ENCODE data around the gene PRTN3. TPM values are rescaled to one million over a fixed set of nuclear protein-coding genes. Genes with fewer than 3 reads are reported as not detected.
A peak's percentile ranks its signal among the peaks of the same experiment; 100 is the strongest.
"Not testable (repeated sequence)": the region's sequence is repeated elsewhere in the genome, so short reads cannot be mapped to it uniquely, and the experiment has no call there.

PRTN3 gene
- total RNA-seq, 1 experiment from 2014 or later = not detected

- in situ Hi-C loops (cut with HindIII; ENCODE audit: low pct_unique_long_range_greater_than_20kb, low sequenced_read_pairs) = no loop called here
- peak; percentile 32 for DNase-seq (ENCODE audit: low read depth, low spot score)
Measured at GRCh38 chr19:869245-870177, 28.7 kb downstream of the PRTN3 start.

GRCh38 chr19:870314-870713 lies 29.5 kb downstream of the PRTN3 start:
- no peak for DNase-seq (ENCODE audit: low read depth, low spot score)
- in situ Hi-C loops (cut with HindIII; ENCODE audit: low pct_unique_long_range_greater_than_20kb, low sequenced_read_pairs) = no loop called here

GRCh38 chr19:870963-871401 lies 30.2 kb downstream of the PRTN3 start:
- no peak for DNase-seq (ENCODE audit: low read depth, low spot score)
- in situ Hi-C loops (cut with HindIII; ENCODE audit: low pct_unique_long_range_greater_than_20kb, low sequenced_read_pairs) = no loop called here

DNA sequence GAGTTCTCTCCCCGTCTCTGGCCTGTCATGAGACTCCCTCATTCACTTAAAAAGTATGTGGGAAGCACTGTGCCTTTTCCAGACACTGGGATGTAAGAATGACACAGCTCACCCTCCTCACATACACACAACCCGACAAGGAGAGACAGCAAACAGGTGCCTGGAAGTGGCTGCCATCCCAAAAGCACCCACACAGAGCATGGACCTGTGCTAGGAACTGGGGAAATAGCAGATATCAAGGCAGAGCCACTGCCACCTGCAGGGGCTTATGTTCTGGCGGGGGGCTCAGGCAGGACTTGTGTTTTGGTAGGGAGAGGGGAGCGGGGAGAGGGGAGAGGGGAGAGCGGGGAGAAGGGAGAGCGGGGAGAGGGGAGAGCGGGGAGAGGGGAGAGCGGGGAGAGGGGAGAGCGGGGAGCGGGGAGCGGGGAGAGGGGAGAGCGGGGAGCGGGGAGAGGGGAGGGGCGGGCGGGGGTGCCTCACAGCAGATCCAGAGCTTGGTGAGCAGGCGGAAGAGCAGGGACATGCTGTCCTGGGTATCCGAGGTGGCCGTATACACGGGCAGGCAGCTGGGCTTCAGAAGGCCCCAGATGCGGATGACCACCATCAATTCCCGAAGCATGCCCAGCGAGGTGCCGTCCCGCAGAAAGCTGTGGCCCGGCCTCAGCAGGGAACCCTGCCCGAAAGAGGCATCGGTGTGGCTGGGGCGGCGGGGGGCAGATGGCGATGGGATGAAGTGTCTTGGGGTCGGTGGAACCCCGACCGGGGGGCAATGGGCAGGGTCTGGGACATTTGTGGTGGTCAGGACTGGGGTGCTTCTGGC lies 30.9 kb downstream of the PRTN3 start:
- in situ Hi-C loops (cut with HindIII; ENCODE audit: low pct_unique_long_range_greater_than_20kb, low sequenced_read_pairs) = no loop called here
- DNase-seq (ENCODE audit: low read depth, low spot score) = no peak

- in situ Hi-C loops (cut with HindIII; ENCODE audit: low pct_unique_long_range_greater_than_20kb, low sequenced_read_pairs) = no loop called here
- peak; percentile 57 for DNase-seq (ENCODE audit: low read depth, low spot score)
Measured at GRCh38 chr19:872266-872951, 31.6 kb downstream of the PRTN3 start.

DNA sequence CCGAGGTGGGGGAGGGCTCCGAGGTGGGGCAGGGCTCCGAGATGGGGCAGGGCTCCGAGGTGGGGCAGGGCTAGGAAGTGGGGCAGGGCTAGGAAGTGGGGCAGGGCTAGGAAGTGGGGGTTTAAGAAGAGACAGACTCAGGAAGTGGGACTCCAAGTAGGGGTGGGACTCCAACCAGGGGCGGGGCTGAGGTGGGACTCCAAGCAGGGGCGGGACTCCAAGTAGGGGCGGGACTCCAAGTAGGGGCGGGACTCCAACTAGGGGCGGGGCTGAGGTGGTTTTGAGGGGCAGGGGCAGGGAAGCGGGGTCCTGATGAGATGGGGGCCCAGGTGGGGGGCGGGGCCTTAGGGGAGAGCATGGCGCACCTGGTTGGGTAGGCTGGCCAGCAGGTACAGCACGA lies 32.3 kb downstream of the PRTN3 start:
- DNase-seq (ENCODE audit: low read depth, low spot score) = peak; percentile 39
- in situ Hi-C loops (cut with HindIII; ENCODE audit: low pct_unique_long_range_greater_than_20kb, low sequenced_read_pairs) = no loop called here

DNA sequence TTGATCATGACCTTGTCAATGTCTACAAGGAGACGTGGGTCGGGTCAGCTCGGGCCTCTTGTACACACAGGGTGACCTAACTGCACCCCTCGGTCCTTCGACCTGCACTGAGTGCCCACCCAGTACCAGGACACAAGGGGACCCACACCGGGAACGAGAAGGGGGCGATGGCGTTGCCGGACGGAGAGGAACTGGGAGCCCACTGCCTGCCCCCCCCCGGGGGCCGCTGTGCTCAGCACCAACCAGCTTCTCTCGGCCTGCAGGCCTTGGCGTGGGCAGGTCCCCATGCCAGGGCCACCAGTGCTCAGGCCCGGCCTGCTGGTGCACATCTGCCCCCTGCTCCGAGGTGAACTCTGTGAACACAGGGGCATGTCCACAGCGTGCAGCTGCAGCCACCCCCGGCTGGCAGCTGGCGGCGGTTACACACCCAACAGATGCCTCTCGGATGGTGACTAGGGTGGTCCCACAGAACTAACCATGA lies 32.8 kb downstream of the PRTN3 start:
- in situ Hi-C loops (cut with HindIII; ENCODE audit: low pct_unique_long_range_greater_than_20kb, low sequenced_read_pairs) = no loop called here

DNA sequence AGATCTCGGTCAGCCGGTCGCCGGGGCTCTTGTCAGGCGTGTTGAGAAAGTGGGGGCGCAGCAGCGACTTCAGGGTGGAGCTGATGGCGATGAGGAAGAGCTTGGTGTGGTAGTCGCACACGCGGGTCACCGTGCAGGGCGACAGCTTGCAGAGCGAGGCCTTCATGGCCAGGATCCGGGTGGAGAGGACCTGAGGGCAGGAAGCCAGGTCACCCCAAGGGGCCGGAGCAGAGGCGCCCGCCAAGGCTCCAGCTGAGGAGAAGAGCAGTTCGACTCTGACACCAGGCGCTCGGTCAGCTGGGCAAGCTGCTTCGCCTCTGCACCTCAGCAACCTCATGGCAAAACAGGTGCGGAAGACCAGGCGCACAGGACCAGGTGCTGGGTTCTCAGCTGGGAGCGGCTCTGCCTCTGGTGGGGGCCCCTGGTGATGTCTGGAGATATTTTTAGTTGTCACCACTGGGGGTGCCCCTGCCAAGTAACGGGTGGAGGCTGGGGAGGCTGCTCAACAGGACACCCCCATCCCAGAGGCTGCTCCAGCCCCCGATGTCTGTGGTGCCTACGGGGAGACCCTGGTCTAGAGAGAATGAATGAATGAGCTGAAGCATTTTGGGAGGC lies 34.6 kb downstream of the PRTN3 start:
- DNase-seq (ENCODE audit: low read depth, low spot score) = no peak
- in situ Hi-C loops (cut with HindIII; ENCODE audit: low pct_unique_long_range_greater_than_20kb, low sequenced_read_pairs) = no loop called here

More for the DNA sequence above, 32.8 kb downstream of the PRTN3 start:
- DNase-seq (ENCODE audit: low read depth, low spot score) = no peak

GRCh38 chr19:876089-876488 lies 35.3 kb downstream of the PRTN3 start:
- in situ Hi-C loops (cut with HindIII; ENCODE audit: low pct_unique_long_range_greater_than_20kb, low sequenced_read_pairs) = no loop called here
- DNase-seq (ENCODE audit: low read depth, low spot score) = no peak

- in situ Hi-C loops (cut with HindIII; ENCODE audit: low pct_unique_long_range_greater_than_20kb, low sequenced_read_pairs) = no loop called here
- DNase-seq (ENCODE audit: low read depth, low spot score) = no peak
Measured at GRCh38 chr19:876780-877314, 36.0 kb downstream of the PRTN3 start.

GRCh38 chr19:877992-878660 lies 37.3 kb downstream of the PRTN3 start:
- in situ Hi-C loops (cut with HindIII; ENCODE audit: low pct_unique_long_range_greater_than_20kb, low sequenced_read_pairs) = not testable (repeated sequence)

DNA sequence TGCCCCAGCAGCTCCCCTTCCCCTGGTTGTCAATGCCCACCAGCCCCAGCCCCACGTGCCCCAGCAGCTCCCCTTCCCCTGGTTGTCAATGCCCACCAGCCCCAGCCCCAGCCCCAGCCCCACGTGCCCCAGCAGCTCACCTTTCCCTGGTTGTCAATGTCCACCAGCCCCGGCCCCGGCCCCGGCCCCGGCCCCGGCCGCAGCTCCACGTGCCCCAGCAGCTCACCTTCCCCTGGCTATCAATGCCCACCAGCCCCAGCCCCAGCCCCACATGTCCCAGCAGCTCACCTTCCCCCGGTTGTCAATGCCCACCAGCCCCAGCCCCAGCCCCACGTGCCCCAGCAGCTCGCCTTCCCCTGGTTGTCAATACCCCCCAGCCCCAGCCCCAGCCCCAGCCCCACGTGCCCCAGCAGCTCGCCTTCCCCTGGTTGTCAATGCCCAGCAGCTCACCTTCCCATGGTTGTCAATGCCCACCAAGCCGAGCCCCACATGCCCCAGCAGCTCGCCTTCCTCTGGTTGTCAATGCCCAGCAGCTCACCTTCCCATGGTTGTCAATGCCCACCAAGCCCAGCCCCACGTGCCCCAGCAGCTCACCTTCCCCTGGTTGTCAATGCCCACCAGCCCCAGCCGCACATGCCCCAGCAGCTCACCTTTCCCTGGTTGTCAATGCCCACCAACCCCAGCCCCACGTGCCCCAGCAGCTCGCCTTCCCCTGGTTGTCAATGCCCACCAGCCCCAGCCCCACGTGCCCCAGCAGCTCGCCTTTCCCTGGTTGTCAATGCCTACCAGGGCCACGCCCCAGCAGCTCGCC lies 38.2 kb downstream of the PRTN3 start:
- in situ Hi-C loops (cut with HindIII; ENCODE audit: low pct_unique_long_range_greater_than_20kb, low sequenced_read_pairs); DNase-seq (ENCODE audit: low read depth, low spot score): not testable (repeated sequence)

More at GRCh38 chr19:877992-878660, 37.3 kb downstream of the PRTN3 start:
- DNase-seq (ENCODE audit: low read depth, low spot score) = not testable (repeated sequence)

DNA sequence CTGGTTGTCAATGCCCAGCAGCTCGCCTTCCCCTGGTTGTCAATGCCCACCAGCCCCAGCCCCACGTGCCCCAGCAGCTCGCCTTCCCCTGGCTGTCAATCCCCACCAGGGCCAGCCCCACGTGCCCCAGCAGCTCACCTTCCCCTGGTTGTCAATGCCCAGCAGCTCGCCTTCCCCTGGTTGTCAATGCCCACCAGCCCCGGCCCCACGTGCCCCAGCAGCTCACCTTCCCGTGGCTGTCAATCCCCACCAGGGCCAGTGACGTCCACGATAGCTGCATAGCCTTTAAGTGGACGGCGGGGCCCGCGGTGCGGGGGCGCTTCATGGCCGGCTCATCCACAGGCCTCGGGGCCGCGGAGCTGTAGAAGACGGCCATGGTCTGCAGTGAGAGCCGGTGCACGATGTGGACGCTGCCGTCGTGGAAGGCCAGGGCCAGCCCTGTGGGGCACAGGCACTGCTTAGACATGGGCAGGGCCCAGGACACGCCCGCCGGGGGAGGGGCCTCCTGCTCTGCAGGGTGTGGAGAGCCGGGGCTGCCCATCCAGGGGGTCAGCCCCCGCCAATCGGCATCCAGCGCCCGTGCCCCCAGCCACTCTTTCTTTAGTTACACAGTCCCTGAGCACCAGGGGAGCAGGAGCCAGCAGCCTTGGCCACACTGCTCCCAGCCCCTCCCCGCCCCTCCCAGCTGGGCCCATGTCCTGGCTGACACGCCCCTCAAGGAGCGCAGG lies 39.1 kb downstream of the PRTN3 start:
- in situ Hi-C loops (cut with HindIII; ENCODE audit: low pct_unique_long_range_greater_than_20kb, low sequenced_read_pairs) = no loop called here
- DNase-seq (ENCODE audit: low read depth, low spot score) = no peak

DNA sequence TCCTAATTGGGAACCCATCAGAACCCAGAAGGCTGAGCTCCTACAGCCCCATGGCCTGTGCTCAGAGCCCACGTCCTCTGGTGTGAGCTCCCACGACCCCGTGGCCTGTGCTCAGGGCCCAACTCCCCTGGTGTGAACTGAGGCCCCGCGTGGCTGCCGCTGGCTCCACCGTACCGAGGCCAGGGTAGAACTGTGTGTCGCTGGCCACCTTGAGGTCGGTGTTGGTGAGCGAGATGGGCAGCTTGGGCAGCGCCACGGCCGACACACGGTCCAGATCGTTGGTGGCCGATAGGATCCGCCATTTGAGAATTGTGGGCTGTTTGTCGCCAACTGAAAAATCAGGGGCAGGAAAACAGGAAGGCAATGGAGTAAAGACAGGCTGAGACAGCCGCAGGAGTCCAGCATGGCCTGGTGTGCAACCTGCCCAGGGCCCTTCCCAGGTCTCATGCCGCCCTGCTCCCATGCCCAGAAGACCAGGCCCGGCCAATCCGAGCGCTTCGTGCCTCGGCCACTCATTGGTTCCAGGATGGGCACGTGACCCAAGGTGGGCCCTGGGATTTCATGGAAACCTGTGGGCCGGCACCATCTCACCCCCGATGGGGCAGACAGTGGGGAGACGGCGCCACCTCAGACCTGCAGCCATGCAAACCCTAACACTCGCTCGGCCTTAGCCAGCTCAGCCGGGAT lies 40.7 kb downstream of the PRTN3 start:
- no peak for DNase-seq (ENCODE audit: low read depth, low spot score)
- in situ Hi-C loops (cut with HindIII; ENCODE audit: low pct_unique_long_range_greater_than_20kb, low sequenced_read_pairs) = no loop called here

All from SK-MEL-5 (cell line).